Measurements from ENCODE around the gene KCTD14. TPM values are rescaled to one million over a fixed set of nuclear protein-coding genes. Genes with fewer than 3 reads are reported as not detected.
A peak's percentile ranks its signal among the peaks of the same experiment; 100 is the strongest.

KCTD14 gene
- total and polyA plus RNA-seq, 4 donors = 0.70 to 7.3 (median 6.7) TPM

GRCh38 chr11:78062671-78063070 is 39.6 kb upstream of the KCTD14 start:
- Histone ChIP-seq H3K9ac (ENCODE audit: low read depth in 1 of 2, low read length in 2 of 2) (peak overlapping the region in 1 of 2 donors; percentile 32), H3K27me3 (ENCODE audit: control insufficient read depth in 4 of 4, insufficient read depth in 4 of 4, low read length in 3 of 4) (no peaks in the 10 kb centered on the region), H3K4me3 (ENCODE audit: low read depth in 1 of 3, low read length in 3 of 3) (no peak overlapping the region), H3K4me1 (ENCODE audit: control insufficient read depth in 4 of 4, insufficient read depth in 4 of 4, low read length in 3 of 4) (peaks cover 9 to 53% (median 27%) of the 10 kb centered on the region in 4 donors), H3K9me3 (ENCODE audit: control insufficient read depth in 4 of 4, low read length in 3 of 4) (no peaks in the 10 kb centered on the region), H3K36me3 (ENCODE audit: control insufficient read depth in 4 of 4, insufficient read depth in 3 of 4, low read depth in 1 of 4, low read length in 3 of 4) (peaks cover under 1 to 5% (median 3%) of the 10 kb centered on the region in 4 donors), H3K27ac (ENCODE audit: low read depth in 1 of 2, low read length in 2 of 2) (peak overlapping the region; percentile 69 to 80)
- no peak for DNase-seq (ENCODE audit: low spot score)
- TF ChIP-seq TAF1 (conservative IDR thresholded peaks at IDR 0.05) (no peak), CTCF (IDR thresholded peaks at IDR 0.05; ENCODE audit: low read depth, low read length, missing input control) (no peak), YY1 (IDR thresholded peaks at IDR 0.05) (no peak), HNF4G (IDR thresholded peaks at IDR 0.05) (no peak), NR2F2 (IDR thresholded peaks at IDR 0.05) (no peak), RXRA (IDR thresholded peaks at IDR 0.05) (no peak), ZBTB33 (IDR thresholded peaks at IDR 0.05) (no peak), JUND (IDR thresholded peaks at IDR 0.05) (no peak)
- 66% methylated on average over 2 of the region's 2 CpGs for WGBS

- H3K36me3 ChIP-seq (ENCODE audit: control insufficient read depth in 4 of 4, insufficient read depth in 3 of 4, low read depth in 1 of 4, low read length in 3 of 4) = peaks cover 0 to 2% (median 0%) of the 10 kb centered on the region in 4 donors
- H3K9me3 ChIP-seq (ENCODE audit: control insufficient read depth in 4 of 4, low read length in 3 of 4) = no peaks in the 10 kb centered on the region
- peak overlapping the region in 1 of 2 donors; percentile 34 for H3K9ac ChIP-seq (ENCODE audit: low read depth in 1 of 2, low read length in 2 of 2)
- TF ChIP-seq TAF1 (conservative IDR thresholded peaks at IDR 0.05) (no peak), MAX (IDR thresholded peaks at IDR 0.05) (no peak), SP1 (IDR thresholded peaks at IDR 0.05) (no peak), FOXA2 (IDR thresholded peaks at IDR 0.05) (no peak), REST (IDR thresholded peaks at IDR 0.05) (no peak)
- WGBS = 39% methylated on average over 4 of the region's 4 CpGs
- DNase-seq (ENCODE audit: low spot score) = no peak
- H3K4me3 ChIP-seq (ENCODE audit: low read depth in 1 of 3, low read length in 3 of 3) = no peak overlapping the region
- peak overlapping the region; percentile 87 to 95 for H3K27ac ChIP-seq (ENCODE audit: low read depth in 1 of 2, low read length in 2 of 2)
- H3K4me1 ChIP-seq (ENCODE audit: control insufficient read depth in 4 of 4, insufficient read depth in 4 of 4, low read length in 3 of 4) = peaks cover 11 to 56% (median 33%) of the 10 kb centered on the region in 4 donors
- no peaks in the 10 kb centered on the region for H3K27me3 ChIP-seq (ENCODE audit: control insufficient read depth in 4 of 4, insufficient read depth in 4 of 4, low read length in 3 of 4)
Measured at GRCh38 chr11:78061921-78062311, 38.8 kb upstream of the KCTD14 start.

Data from liver (tissue), 9 donors.